NOMO-1 (cell line): ENCODE results near the gene NWD2.
"Not testable (repeated sequence)": the region's sequence is repeated elsewhere in the genome, so short reads cannot be mapped to it uniquely, and the experiment has no call there.

Experiments used
- DNase-seq, 2 experiments: peaks; one replicate each; lab custom pipeline; 2025; ENCODE audit not compliant: unreplicated experiment in 2 of 2; lab: John Stamatoyannopoulos, UW

Gene NWD2

DNA sequence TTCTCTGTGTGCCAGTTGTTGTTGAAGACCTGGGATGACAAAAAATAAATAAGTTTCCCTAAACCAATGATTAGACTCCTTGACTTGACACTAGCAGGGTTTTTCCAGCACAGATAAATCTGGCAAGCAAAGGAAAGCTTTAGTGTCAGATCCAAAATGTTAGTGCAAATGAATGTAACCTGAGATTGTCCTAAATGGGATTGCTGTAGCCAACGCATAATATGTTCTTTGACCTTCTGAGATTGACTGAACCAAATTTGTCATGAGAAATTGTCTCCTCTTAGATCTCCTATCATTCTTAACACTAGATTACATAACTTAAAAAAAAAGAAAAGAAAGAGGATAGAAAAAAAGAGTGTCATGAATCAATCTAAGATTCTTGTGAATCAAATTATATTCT lies 245.2 kb downstream of the NWD2 start:
- DNase-seq = no peak

DNA sequence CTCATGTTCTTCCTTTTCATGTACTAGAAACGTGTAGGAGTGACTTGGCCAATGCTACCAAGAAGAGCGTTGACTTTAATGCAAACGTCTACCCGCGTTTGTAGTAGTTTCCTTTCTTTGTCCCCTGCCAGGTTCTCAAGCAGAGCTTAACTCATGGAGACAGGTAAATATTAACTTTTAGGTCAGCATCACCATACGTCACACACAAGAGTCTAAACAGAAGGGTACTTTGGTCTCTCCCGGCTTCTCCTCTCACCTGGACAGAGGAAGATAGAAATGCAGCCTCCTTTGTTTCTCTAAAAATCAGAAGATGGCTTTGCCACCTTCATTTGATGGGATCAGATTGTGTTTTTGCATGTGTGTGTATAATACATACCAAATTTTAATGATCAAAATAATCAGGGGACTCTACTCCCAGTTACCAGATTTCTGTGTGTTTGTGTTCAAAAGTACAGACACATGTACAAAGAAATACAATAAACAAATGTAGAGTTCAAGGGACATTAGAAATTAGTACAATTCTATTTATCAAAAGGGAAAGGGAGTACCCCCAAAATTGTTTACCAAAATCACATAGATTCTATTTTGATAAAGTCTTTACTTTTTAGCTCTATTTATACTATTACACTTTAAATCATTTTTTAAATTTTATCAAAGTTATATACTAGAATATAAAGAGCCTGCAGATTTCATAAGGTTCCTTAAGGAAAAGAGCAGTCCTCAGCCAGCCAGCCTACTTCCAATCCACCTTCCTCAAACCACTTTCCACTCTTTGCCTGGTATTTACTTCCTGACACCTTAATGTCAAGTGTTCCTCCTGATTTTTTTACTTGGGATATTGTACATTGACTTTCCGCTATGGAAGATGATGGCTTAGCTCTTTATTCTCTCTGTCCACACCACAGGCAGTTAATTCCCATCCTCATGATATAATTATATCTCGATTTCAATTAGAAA lies 246.1 kb downstream of the NWD2 start:
- DNase-seq = no peak

DNA sequence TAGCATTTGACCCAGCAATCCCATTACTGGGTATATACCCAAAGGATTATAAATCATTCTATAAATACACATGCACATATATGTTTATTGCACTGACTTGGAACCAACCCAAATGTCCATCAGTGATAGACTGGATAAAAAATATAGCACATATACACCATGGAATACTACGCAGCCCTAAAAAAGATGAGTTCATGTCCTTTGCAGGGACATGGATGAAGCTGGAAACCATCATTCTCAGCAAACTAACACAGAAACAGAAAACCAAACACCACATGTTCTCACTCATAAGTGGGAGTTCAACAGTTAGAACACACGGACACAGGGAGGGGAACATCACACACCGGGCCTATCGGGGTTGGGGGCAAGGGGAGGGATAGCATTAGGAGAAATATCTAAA lies 250.8 kb downstream of the NWD2 start:
- not testable (repeated sequence) for DNase-seq
